Measurements from ENCODE around the gene CNOT2.

DNA sequence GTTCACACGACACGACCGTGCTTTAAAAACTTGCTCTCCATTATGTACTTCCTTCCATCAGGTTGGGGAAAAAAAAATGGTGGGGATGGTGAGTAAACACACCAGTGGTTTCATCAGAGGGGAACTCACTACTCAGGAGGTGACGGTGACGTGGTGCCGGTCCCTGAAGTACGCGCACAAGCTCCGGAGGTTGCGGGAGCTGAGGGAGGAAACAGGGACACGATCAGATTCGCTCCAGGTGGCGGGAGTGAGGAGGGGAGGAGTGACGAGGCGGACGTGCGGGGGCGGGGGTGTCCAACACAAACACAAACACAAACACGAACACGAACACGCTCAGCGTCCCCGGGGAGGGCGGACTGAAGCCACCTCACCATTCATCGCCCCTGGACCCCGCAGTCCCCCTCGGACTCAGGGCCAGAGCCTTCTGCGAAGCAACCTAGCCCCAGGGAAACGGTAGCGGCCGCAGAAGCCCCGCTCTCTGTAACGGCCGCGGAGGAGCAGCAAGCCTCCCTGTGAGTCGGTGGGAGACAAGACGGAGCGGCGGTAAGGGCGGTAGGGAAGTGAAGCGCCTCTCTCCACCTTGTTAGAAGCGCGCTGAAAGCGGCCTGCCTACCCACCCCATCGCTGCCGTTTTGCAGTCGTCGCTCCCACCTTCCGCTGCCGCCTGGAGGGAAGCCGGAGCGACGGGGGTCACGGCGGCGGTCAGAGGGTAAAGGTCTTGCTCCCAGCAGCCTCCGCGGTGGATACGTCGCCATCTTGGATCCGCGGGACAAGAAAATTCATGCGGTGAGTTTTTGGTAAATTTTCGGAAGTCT, at the start of gene CNOT2:
- TF ChIP-seq, protein P1, sequence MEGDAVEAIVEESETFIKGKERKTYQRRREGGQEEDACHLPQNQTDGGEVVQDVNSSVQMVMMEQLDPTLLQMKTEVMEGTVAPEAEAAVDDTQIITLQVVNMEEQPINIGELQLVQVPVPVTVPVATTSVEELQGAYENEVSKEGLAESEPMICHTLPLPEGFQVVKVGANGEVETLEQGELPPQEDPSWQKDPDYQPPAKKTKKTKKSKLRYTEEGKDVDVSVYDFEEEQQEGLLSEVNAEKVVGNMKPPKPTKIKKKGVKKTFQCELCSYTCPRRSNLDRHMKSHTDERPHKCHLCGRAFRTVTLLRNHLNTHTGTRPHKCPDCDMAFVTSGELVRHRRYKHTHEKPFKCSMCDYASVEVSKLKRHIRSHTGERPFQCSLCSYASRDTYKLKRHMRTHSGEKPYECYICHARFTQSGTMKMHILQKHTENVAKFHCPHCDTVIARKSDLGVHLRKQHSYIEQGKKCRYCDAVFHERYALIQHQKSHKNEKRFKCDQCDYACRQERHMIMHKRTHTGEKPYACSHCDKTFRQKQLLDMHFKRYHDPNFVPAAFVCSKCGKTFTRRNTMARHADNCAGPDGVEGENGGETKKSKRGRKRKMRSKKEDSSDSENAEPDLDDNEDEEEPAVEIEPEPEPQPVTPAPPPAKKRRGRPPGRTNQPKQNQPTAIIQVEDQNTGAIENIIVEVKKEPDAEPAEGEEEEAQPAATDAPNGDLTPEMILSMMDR (IDR thresholded peaks at IDR 0.05): no peak
- no peak for TF ChIP-seq POLR2A (IDR thresholded peaks at IDR 0.05)
